Activated effector memory CD4-positive, alpha-beta T cell treated with anti-CD3 and anti-CD28 coated beads, Interleukin-2, amount 50 U/mL, for 16 hours (primary cell): Measurements from ENCODE around the gene TRIM44.

Experiments used
- DNase-seq: peaks from one replicate; pipeline ENCODE4 v3.0.0-alpha.2; 2020

Gene TRIM44

GRCh38 chr11:35862666-35863065, 200.1 kb downstream of the TRIM44 start:
- no peak for DNase-seq

DNA sequence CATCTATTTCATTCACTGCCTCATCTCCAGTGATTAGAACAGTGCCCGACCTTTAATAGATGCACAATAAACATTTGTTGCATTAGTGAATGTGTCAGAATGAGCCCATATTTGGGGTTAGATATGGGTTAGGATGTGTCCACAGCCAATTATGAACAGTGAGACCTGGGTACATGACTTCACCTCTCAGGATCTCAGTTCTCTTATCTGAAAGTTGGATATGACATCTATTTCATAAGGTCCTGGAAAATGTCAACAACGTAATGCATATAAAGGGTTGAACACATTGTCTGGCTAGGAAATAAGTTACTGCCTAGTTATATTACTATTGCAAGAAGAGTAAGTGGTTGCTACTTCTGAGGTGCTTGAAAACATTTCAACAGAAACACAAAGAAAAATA, 201.6 kb downstream of the TRIM44 start:
- DNase-seq, result no peak

DNA sequence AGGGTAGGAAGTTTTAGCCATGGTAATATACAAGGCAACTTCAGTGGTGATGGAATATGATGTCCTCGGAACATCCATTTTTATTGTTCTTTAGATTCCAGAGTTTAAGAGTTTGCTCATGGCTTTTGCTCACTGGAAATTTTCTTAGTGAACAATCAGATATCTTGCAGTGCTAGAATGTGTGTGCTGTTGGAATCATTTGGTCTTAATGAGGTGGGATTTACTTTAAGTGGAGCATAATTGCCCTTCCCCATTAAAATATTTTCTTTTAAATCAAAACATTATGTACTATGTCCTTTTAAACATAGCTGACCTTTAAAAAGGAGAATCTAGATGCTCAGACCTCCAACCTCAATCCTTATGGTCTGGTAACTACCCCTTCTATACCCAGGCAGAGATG, 204.0 kb downstream of the TRIM44 start:
- DNase-seq, result no peak
